ENCODE measurements around the gene SART3. TPM values are rescaled to one million over a fixed set of nuclear protein-coding genes. Genes with fewer than 3 reads are reported as not detected.

The SART3 gene
- total RNA-seq, 1 experiment from 2014 or later: 108 TPM

GRCh38 chr12:108518716-108519496, 42.1 kb downstream of the SART3 start:
- no peak for DNase-seq
- Histone ChIP-seq H3K79me2 (ENCODE audit: low read length) (no peaks in the 10 kb centered on the region), H3K4me2 (ENCODE audit: low read depth, low read length, poor library complexity, severe bottlenecking) (no peak overlapping the region), H3K9me2 (replicated peaks; ENCODE audit: insufficient read depth, low read length) (no peaks in the 10 kb centered on the region), H3K36me3 (ENCODE audit: insufficient read depth, low read length) (peaks cover 38% of the 10 kb centered on the region; the same call in 1 of the 2 replicates), H2AFZ (ENCODE audit: low read length) (no peak overlapping the region), H3K9ac (ENCODE audit: low read length) (no peak overlapping the region), H3K4me1 (ENCODE audit: low read length) (peaks cover 19% of the 10 kb centered on the region), H3K27me3 (ENCODE audit: low read length) (no peaks in the 10 kb centered on the region), H3K9me3 (ENCODE audit: low read length) (no peaks in the 10 kb centered on the region), H3K27ac (ENCODE audit: low read length) (no peak overlapping the region), H3K4me3 (ENCODE audit: low read length) (no peak overlapping the region), H4K20me1 (ENCODE audit: insufficient read depth, low read depth, low read length) (0 out of 2 replicates have a peak, but pooled peaks cover 12% of the 10 kb centered on the region)

- H2AFZ ChIP-seq (ENCODE audit: low read length): no peak overlapping the region
- no peaks in the 10 kb centered on the region for H3K9me2 ChIP-seq (replicated peaks; ENCODE audit: insufficient read depth, low read length)
- H3K9me3 ChIP-seq (ENCODE audit: low read length): no peaks in the 10 kb centered on the region
- peaks cover 31% of the 10 kb centered on the region; the same call in 1 of the 2 replicates for H3K36me3 ChIP-seq (ENCODE audit: insufficient read depth, low read length)
- H3K4me2 ChIP-seq (ENCODE audit: low read depth, low read length, poor library complexity, severe bottlenecking): no peak overlapping the region
- H4K20me1 ChIP-seq (ENCODE audit: insufficient read depth, low read depth, low read length): 0 out of 2 replicates have a peak, but pooled peaks cover 12% of the 10 kb centered on the region
- no peaks in the 10 kb centered on the region for H3K79me2 ChIP-seq (ENCODE audit: low read length)
- no peaks in the 10 kb centered on the region for H3K27me3 ChIP-seq (ENCODE audit: low read length)
- no peak overlapping the region for H3K27ac ChIP-seq (ENCODE audit: low read length)
- no peak overlapping the region for H3K4me3 ChIP-seq (ENCODE audit: low read length)
- peaks cover 19% of the 10 kb centered on the region for H3K4me1 ChIP-seq (ENCODE audit: low read length)
- DNase-seq: no peak
- no peak overlapping the region for H3K9ac ChIP-seq (ENCODE audit: low read length)
Observed at GRCh38 chr12:108518101-108518715, 42.8 kb downstream of the SART3 start.

GRCh38 chr12:108517288-108518100, 43.5 kb downstream of the SART3 start:
- Histone ChIP-seq H3K79me2 (ENCODE audit: low read length) (no peaks in the 10 kb centered on the region), H2AFZ (ENCODE audit: low read length) (no peak overlapping the region), H4K20me1 (ENCODE audit: insufficient read depth, low read depth, low read length) (0 out of 2 replicates have a peak, but pooled peaks cover 12% of the 10 kb centered on the region), H3K9me2 (replicated peaks; ENCODE audit: insufficient read depth, low read length) (no peaks in the 10 kb centered on the region), H3K36me3 (ENCODE audit: insufficient read depth, low read length) (peaks cover 28% of the 10 kb centered on the region; the same call in 1 of the 2 replicates), H3K4me1 (ENCODE audit: low read length) (peaks cover 19% of the 10 kb centered on the region), H3K4me3 (ENCODE audit: low read length) (no peak overlapping the region), H3K27ac (ENCODE audit: low read length) (no peak overlapping the region), H3K9ac (ENCODE audit: low read length) (no peak overlapping the region), H3K27me3 (ENCODE audit: low read length) (no peaks in the 10 kb centered on the region), H3K9me3 (ENCODE audit: low read length) (no peaks in the 10 kb centered on the region), H3K4me2 (ENCODE audit: low read depth, low read length, poor library complexity, severe bottlenecking) (no peak overlapping the region)
- no peak for DNase-seq

- DNase-seq: peak; percentile 53
- Histone ChIP-seq H3K4me1 (ENCODE audit: low read length) (peaks cover 21% of the 10 kb centered on the region), H3K79me2 (ENCODE audit: low read length) (no peaks in the 10 kb centered on the region), H3K36me3 (ENCODE audit: insufficient read depth, low read length) (peaks cover 25% of the 10 kb centered on the region; the same call in 1 of the 2 replicates), H3K9me2 (replicated peaks; ENCODE audit: insufficient read depth, low read length) (no peaks in the 10 kb centered on the region), H2AFZ (ENCODE audit: low read length) (no peak overlapping the region), H4K20me1 (ENCODE audit: insufficient read depth, low read depth, low read length) (0 out of 2 replicates have a peak, but pooled peaks cover 12% of the 10 kb centered on the region), H3K4me2 (ENCODE audit: low read depth, low read length, poor library complexity, severe bottlenecking) (peak overlapping the region; percentile 77), H3K27me3 (ENCODE audit: low read length) (no peaks in the 10 kb centered on the region), H3K27ac (ENCODE audit: low read length) (no peak overlapping the region), H3K9ac (ENCODE audit: low read length) (peak overlapping the region; percentile 75), H3K4me3 (ENCODE audit: low read length) (peak overlapping the region; percentile 80; the same call in 1 of the 2 replicates), H3K9me3 (ENCODE audit: low read length) (no peaks in the 10 kb centered on the region)
Observed at GRCh38 chr12:108516511-108517275, 44.3 kb downstream of the SART3 start.

- Histone ChIP-seq H3K4me1 (ENCODE audit: low read length) (peaks cover 22% of the 10 kb centered on the region), H3K9me3 (ENCODE audit: low read length) (no peaks in the 10 kb centered on the region), H3K36me3 (ENCODE audit: insufficient read depth, low read length) (peaks cover 20% of the 10 kb centered on the region; the same call in 1 of the 2 replicates), H3K4me2 (ENCODE audit: low read depth, low read length, poor library complexity, severe bottlenecking) (peak overlapping the region; percentile 77), H2AFZ (ENCODE audit: low read length) (no peak overlapping the region), H3K27ac (ENCODE audit: low read length) (peak overlapping the region; percentile 5; the same call in 1 of the 2 replicates), H3K4me3 (ENCODE audit: low read length) (peak overlapping the region; percentile 80), H3K27me3 (ENCODE audit: low read length) (no peaks in the 10 kb centered on the region), H3K79me2 (ENCODE audit: low read length) (no peaks in the 10 kb centered on the region), H4K20me1 (ENCODE audit: insufficient read depth, low read depth, low read length) (0 out of 2 replicates have a peak, but pooled peaks cover 12% of the 10 kb centered on the region), H3K9ac (ENCODE audit: low read length) (peak overlapping the region; percentile 75), H3K9me2 (replicated peaks; ENCODE audit: insufficient read depth, low read length) (no peaks in the 10 kb centered on the region)
- DNase-seq: peak; percentile 80
Observed at GRCh38 chr12:108515916-108516315, 45.1 kb downstream of the SART3 start.

- peak; percentile 99 for DNase-seq
- no peaks in the 10 kb centered on the region for H3K79me2 ChIP-seq (ENCODE audit: low read length)
- H3K4me3 ChIP-seq (ENCODE audit: low read length): peak within 1 kb of the TSS; percentile 80
- H3K4me2 ChIP-seq (ENCODE audit: low read depth, low read length, poor library complexity, severe bottlenecking): peak within 1 kb of the TSS; percentile 77
- no peaks in the 10 kb centered on the region for H3K27me3 ChIP-seq (ENCODE audit: low read length)
- 0 out of 2 replicates have a peak, but pooled peaks cover 12% of the 10 kb centered on the region for H4K20me1 ChIP-seq (ENCODE audit: insufficient read depth, low read depth, low read length)
- no peaks in the 10 kb centered on the region for H3K9me2 ChIP-seq (replicated peaks; ENCODE audit: insufficient read depth, low read length)
- H3K4me1 ChIP-seq (ENCODE audit: low read length): peaks cover 22% of the 10 kb centered on the region
- H3K9me3 ChIP-seq (ENCODE audit: low read length): no peaks in the 10 kb centered on the region
- 0 out of 2 replicates have a peak within 1 kb of the TSS, but pooled peaks have one; percentile 69 for H2AFZ ChIP-seq (ENCODE audit: low read length)
- peak within 1 kb of the TSS; percentile 75 for H3K9ac ChIP-seq (ENCODE audit: low read length)
- peak within 1 kb of the TSS; percentile 5; the same call in 1 of the 2 replicates for H3K27ac ChIP-seq (ENCODE audit: low read length)
- H3K36me3 ChIP-seq (ENCODE audit: insufficient read depth, low read length): peaks cover 15% of the 10 kb centered on the region; the same call in 1 of the 2 replicates
Observed at GRCh38 chr12:108514973-108515814, 45.8 kb downstream of the SART3 start, which contains the start of gene FICD. TSS of gene FICD (plus strand) at chr12:108515277. CDS start at chr12:108516973, 1,696 bp downstream.

Data from Karpas-422 (cell line).